ENCODE measurements around the gene PPP2R2C. TPM values are rescaled to one million over a fixed set of nuclear protein-coding genes. Genes with fewer than 3 reads are reported as not detected.

Gene PPP2R2C
- total RNA-seq, 1 experiment from 2014 or later: 8.1 TPM

- H2BK15ac ChIP-seq (ENCODE audit: low read depth, low read length): no peak overlapping the region
- no peak for DNase-seq
- no peak overlapping the region for H3K9ac ChIP-seq (ENCODE audit: extremely low read depth, insufficient read length, low read length)
- H3K23me2 ChIP-seq (ENCODE audit: insufficient read length, low read depth, low read length, poor library complexity, severe bottlenecking): no peaks in the 10 kb centered on the region
- no peak overlapping the region for H4K5ac ChIP-seq (ENCODE audit: insufficient read length, low read depth, low read length)
- H3K14ac ChIP-seq (ENCODE audit: insufficient read depth, low read length): no peak overlapping the region
- no peak for TF ChIP-seq CTCF (conservative IDR thresholded peaks at IDR 0.05)
- no peak overlapping the region for H3K4me2 ChIP-seq (ENCODE audit: insufficient read depth, insufficient read length, low read length)
- no peak overlapping the region for H4K91ac ChIP-seq (ENCODE audit: insufficient read length, low read depth, low read length)
- H3K56ac ChIP-seq (ENCODE audit: insufficient read length, low read depth, low read length): no peak overlapping the region
- H2BK12ac ChIP-seq (ENCODE audit: insufficient read length, low read depth, low read length): no peak overlapping the region
- H3K4me1 ChIP-seq (ENCODE audit: insufficient read depth, low read length): no peaks in the 10 kb centered on the region; the same call in 1 of the 2 replicates
- H3K4ac ChIP-seq (ENCODE audit: low read depth, low read length): no peak overlapping the region
- H3K27ac Mint-ChIP-seq: no peak overlapping the region
- H2BK120ac ChIP-seq (ENCODE audit: low read depth, low read length, poor library complexity, severe bottlenecking): no peak overlapping the region
- no peak overlapping the region for H4K8ac ChIP-seq (replicated peaks; ENCODE audit: insufficient read length, low read depth, low read length)
- H2AK5ac ChIP-seq (ENCODE audit: insufficient read length, low read length): no peak overlapping the region
- no peaks in the 10 kb centered on the region for H3K9me3 ChIP-seq (ENCODE audit: control insufficient read depth, low read depth, low read length)
- no peaks in the 10 kb centered on the region for H3K27me3 ChIP-seq (ENCODE audit: insufficient read depth, low read length)
- no peak overlapping the region for H3K18ac ChIP-seq (ENCODE audit: insufficient read length, low read depth, low read length)
- no peak overlapping the region for H2AFZ ChIP-seq (ENCODE audit: low read length)
- H2BK20ac ChIP-seq (ENCODE audit: low read depth, low read length, poor library complexity, severe bottlenecking): no peak overlapping the region
- H3K79me1 ChIP-seq (ENCODE audit: insufficient read depth, low read depth, low read length, poor library complexity, severe bottlenecking): no peaks in the 10 kb centered on the region
- H3K27me3 Mint-ChIP-seq (ENCODE audit: low read depth): peaks cover 9% of the 10 kb centered on the region
- H3K9me3 Mint-ChIP-seq: no peaks in the 10 kb centered on the region
- no peak overlapping the region for H3K23ac ChIP-seq (ENCODE audit: insufficient read length, low read depth, low read length)
- H3K4me1 Mint-ChIP-seq: peaks cover 33 to 49% of the 10 kb centered on the region in 2 experiments
- no peaks in the 10 kb centered on the region for H3K79me2 ChIP-seq (ENCODE audit: insufficient read depth, low read length)
- no peak overlapping the region for H3T11ph ChIP-seq (ENCODE audit: low read length)
- WGBS (ENCODE audit: extremely low coverage, insufficient read length, low lambda C conversion rate): no CpG with 5 or more reads among the region's 9 CpGs
- no peak overlapping the region for H2BK5ac ChIP-seq (ENCODE audit: insufficient read length, low read length)
- no peak overlapping the region for H3K27ac ChIP-seq (ENCODE audit: insufficient read length, low read depth, low read length)
- no peaks in the 10 kb centered on the region; a peak in 1 of 7 replicates for H3K36me3 Mint-ChIP-seq (ENCODE audit: insufficient read depth in 1 of 3, low read depth in 3 of 3)
- peak overlapping the region; percentile 74 to 89 for H3K4me3 Mint-ChIP-seq
- H4K20me1 ChIP-seq (ENCODE audit: control insufficient read depth, insufficient read depth, insufficient read length): peaks cover 3% of the 10 kb centered on the region
Observed at GRCh38 chr4:6271206-6271605, 201.2 kb downstream of the PPP2R2C start.

Measured in H9 (cell line).